B cell (primary cell): ENCODE measurements around the gene STARD3. TPM values are rescaled to one million over a fixed set of nuclear protein-coding genes. Genes with fewer than 3 reads are reported as not detected.

Source experiments
- ATAC-seq: fragments of 200-7000 bp; cut with Tn5 transposase; one replicate; pipeline ENCODE4 v1.10.0; 2021; ENCODE audit warnings: low read depth, mild to moderate bottlenecking, moderate number of reproducible peaks, moderate library complexity
- CTCF ChIA-PET: fragments of 350-600 bp; sonication (Branson Sonifier 250); formaldehyde crosslinking; loops from one replicate; lab custom pipeline; 2021; ENCODE audit warnings: antibody characterized with exemption, inconsistent platforms; lab: Charles Lee
- POLR2A ChIA-PET: fragments of 350-600 bp; sonication (Branson Sonifier 250); formaldehyde crosslinking; loops from one replicate; lab custom pipeline; 2021; ENCODE audit warnings: antibody characterized with exemption; lab: Charles Lee
- DNase-seq: peaks from one replicate; pipeline ENCODE4 v3.0.0; 2013
- H2AFZ ChIP-seq: 2 replicates; pipeline ENCODE4 v1.6.1; 2012; ENCODE audit warnings: mild to moderate bottlenecking, low read depth, low read length; ENCODE audit not compliant: insufficient read depth, poor library complexity, severe bottlenecking
- H3K27ac ChIP-seq, 2 donors: 1 replicate in 1 of 2; 2 replicates in 1 of 2; pipeline ENCODE4 v1.5.1; 2012 to 2013; ENCODE audit warnings: low read length in 2 of 2, mild to moderate bottlenecking in 2 of 2, moderate library complexity in 1 of 2
- H3K27me3 ChIP-seq, 4 experiments: fragments of 200-600 bp in 1 of 4; sonication (generic) in 1 of 4; replicated peaks in 1 of 4; 1 replicate in 2 of 4; 2 replicates in 2 of 4; pipeline versions ENCODE4 v1.6.1 to v1.7.0; 2013 to 2016; ENCODE audit warnings: low read length in 3 of 4, mild to moderate bottlenecking in 2 of 4, mixed read lengths in 1 of 4, moderate library complexity in 1 of 4; ENCODE audit not compliant: insufficient read depth in 4 of 4, control insufficient read depth in 3 of 4; ENCODE audit errors: control extremely low read depth in 1 of 4
- H3K36me3 ChIP-seq, 2 experiments: replicated peaks in 1 of 2; 1 replicate in 1 of 2; 2 replicates in 1 of 2; pipeline versions ENCODE4 v1.6.1 to v1.7.1; 2013; ENCODE audit warnings: low read length in 1 of 2; ENCODE audit not compliant: insufficient read depth in 2 of 2, control insufficient read depth in 1 of 2; ENCODE audit errors: control extremely low read depth in 1 of 2, extremely low read depth in 1 of 2
- H3K4me1 ChIP-seq, 2 donors: fragments of 200-600 bp in 1 of 2; sonication (generic) in 1 of 2; 1 replicate in 1 of 2; 2 replicates in 1 of 2; pipeline versions ENCODE4 v1.5.1 to v1.6.1; 2013 to 2017; ENCODE audit warnings: low read length in 2 of 2; ENCODE audit not compliant: control insufficient read depth in 2 of 2, insufficient read depth in 2 of 2
- H3K4me2 ChIP-seq: replicated peaks from 2 replicates; pipeline ENCODE3; 2012; ENCODE audit warnings: mild to moderate bottlenecking, low read depth, low read length; ENCODE audit not compliant: poor library complexity, severe bottlenecking
- H3K4me3 ChIP-seq, 5 experiments: fragments of 200-600 bp in 1 of 5; sonication (generic) in 1 of 5; 1 replicate in 3 of 5; 2 replicates in 2 of 5; pipeline versions ENCODE4 v1.5.1 to v1.7.0; 2011 to 2016; ENCODE audit warnings: low read length in 4 of 5, mild to moderate bottlenecking in 4 of 5, low read depth in 2 of 5, control low read depth in 1 of 5, moderate library complexity in 1 of 5; ENCODE audit not compliant: insufficient read depth in 1 of 5; ENCODE audit errors: control extremely low read depth in 1 of 5, extremely low read depth in 1 of 5
- H3K79me2 ChIP-seq: fragments of 200-600 bp; sonication (generic); one replicate; pipeline ENCODE4 v1.6.0; 2016; ENCODE audit warnings: low read length; ENCODE audit not compliant: control insufficient read depth, insufficient read depth
- H3K9ac ChIP-seq: fragments of 200-600 bp; sonication (generic); 2 replicates; pipeline ENCODE4 v1.6.1; 2017; ENCODE audit warnings: mild to moderate bottlenecking, low read length, moderate library complexity
- H3K9me3 ChIP-seq, 3 donors: one replicate each; pipeline versions ENCODE4 v1.6.1 to v1.7.1; 2013; ENCODE audit warnings: low read length in 2 of 3; ENCODE audit not compliant: control insufficient read depth in 2 of 3, insufficient read depth in 1 of 3; ENCODE audit errors: control extremely low read depth in 1 of 3
- H4K20me1 ChIP-seq: 2 replicates; pipeline ENCODE4 v1.6.0; 2012; ENCODE audit warnings: mild to moderate bottlenecking, low read length; ENCODE audit not compliant: insufficient read depth, control insufficient read depth, poor library complexity, severe bottlenecking
- H3K27ac Mint-ChIP-seq: one replicate; pipeline ENCODE4 v1.8.0; 2021; ENCODE audit warnings: mixed read lengths
- H3K27me3 Mint-ChIP-seq: one replicate; pipeline ENCODE4 v1.8.0; 2021; ENCODE audit warnings: mixed read lengths
- H3K4me1 Mint-ChIP-seq: one replicate; pipeline ENCODE4 v1.8.0; 2021; ENCODE audit warnings: mixed read lengths
- H3K4me3 Mint-ChIP-seq: one replicate; pipeline ENCODE4 v1.8.0; 2021; ENCODE audit warnings: mixed read lengths
- H3K9me3 Mint-ChIP-seq: one replicate; pipeline ENCODE4 v1.8.0; 2022; ENCODE audit warnings: mixed read lengths; ENCODE audit not compliant: insufficient read depth
- EZH2 ChIP-seq: IDR thresholded peaks from 2 replicates; pipeline ENCODE4 v1.6.1; 2012; ENCODE audit warnings: borderline replicate concordance, low read depth, mild to moderate bottlenecking, moderate library complexity, low read length; ENCODE audit not compliant: insufficient read depth, poor library complexity, severe bottlenecking
- WGBS: methylation state at CpG from one replicate; pipeline ENCODE4 v1.1.5; 2013; ENCODE audit warnings: missing lambda C conversion rate; ENCODE audit not compliant: insufficient coverage; 5-methylcytosine and 5-hydroxymethylcytosine counted together
- intact Hi-C: fragments of 100-400 bp; cut with micrococcal nuclease; formaldehyde crosslinking; loops from one replicate; pipeline ENCODE4 v1.10.0; 2022
- polyA plus RNA-seq: library from polyadenylated mRNA; depleted of rRNA; stranded (reverse); fragments of >200 nt; gene quantifications from 2 replicates; pipeline ENCODE4 v1.2.3, GENCODE V29; 2012
- total RNA-seq, 2 donors: library from RNA; stranded (reverse); fragments of 120-200 nt in 1 of 2; gene quantifications; 1 replicate in 1 of 2; 2 replicates in 1 of 2; pipeline versions ENCODE4 v1.2.3 to v1.2.4, GENCODE V29; 2013 to 2022
- TF ChIP-seq, protein P1 (sequence below): fragments of 200-600 bp; IDR thresholded peaks from one replicate; pipeline ENCODE4 v1.8.0; 2022; ENCODE audit warnings: antibody characterized with exemption, mild to moderate bottlenecking

The STARD3 gene
- total and polyA plus RNA-seq, 2 donors (not counting 1 experiment from before 2014, with no cell fraction given), result 93.1 to 231 TPM

DNA sequence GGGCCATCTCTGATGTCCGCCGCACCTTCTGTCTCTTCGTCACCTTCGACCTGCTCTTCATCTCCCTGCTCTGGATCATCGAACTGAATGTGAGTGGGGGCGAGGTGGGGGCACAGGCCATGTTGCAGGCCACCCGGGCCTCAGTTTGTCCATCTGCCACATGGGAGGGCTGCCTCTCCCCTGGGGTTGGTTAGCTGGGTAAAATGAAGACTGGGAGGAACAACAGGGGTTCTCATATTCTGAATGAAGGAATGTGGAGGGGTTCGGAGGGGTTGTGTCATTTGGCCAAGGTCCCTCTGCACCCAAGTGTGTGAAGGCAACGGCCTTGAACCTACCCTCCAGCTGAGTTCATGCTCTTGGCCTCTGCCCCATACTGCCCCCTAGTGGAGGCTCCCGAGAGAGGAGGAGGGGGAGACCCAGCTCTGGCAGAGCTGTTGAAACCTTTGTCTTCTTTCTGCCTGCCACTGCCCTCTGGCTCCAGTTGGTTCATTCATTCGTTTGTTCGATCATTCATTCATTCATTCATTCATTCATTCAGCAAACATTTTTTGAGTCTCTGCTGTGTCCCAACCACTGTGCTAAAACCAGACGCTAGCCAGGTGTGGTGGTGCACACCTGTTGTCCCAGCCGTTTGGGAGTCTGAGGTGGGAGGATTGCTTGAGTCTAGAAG lies 16.9 kb downstream of the STARD3 start:
- H3K27me3 Mint-ChIP-seq, result no peaks in the 10 kb centered on the region
- Histone ChIP-seq H3K9ac (no peak overlapping the region), H2AFZ (no peak overlapping the region), H3K4me1 (peaks cover 8 to 16% of the 10 kb centered on the region in 2 donors), H3K9me3 (no peaks in the 10 kb centered on the region), H3K79me2 (peaks cover 45% of the 10 kb centered on the region), H3K27me3 (no peaks in the 10 kb centered on the region), H3K27ac (no peak overlapping the region), H3K36me3 (peaks cover 0 to 19% of the 10 kb centered on the region in 2 experiments), H4K20me1 (peaks cover 47% of the 10 kb centered on the region), H3K4me3 (no peak overlapping the region), H3K4me2 (no peak overlapping the region)
- ChIA-PET POLR2A (interaction anchor here (1.0 kb wide), 1 partner anchor 76 kb away, joined by 5 read pairs; the partner anchor contains the start of gene MIEN1), CTCF (interaction anchor here (0.6 to 5.2 kb wide), 18 partner anchors 9 to 762 kb away, joined by 3 to 61 read pairs (median 4); partner anchors contain the start of genes MIEN1, PGAP3, PNMT and TCAP)
- H3K4me1 Mint-ChIP-seq, result peaks cover 36% of the 10 kb centered on the region
- 76% methylated on average over 11 of the region's 14 CpGs for WGBS
- DNase-seq (peak; percentile 71), ATAC-seq (peak; percentile 71)
- H3K4me3 Mint-ChIP-seq, result no peak overlapping the region
- TF ChIP-seq EZH2, result no peak
- TF ChIP-seq, protein P1, sequence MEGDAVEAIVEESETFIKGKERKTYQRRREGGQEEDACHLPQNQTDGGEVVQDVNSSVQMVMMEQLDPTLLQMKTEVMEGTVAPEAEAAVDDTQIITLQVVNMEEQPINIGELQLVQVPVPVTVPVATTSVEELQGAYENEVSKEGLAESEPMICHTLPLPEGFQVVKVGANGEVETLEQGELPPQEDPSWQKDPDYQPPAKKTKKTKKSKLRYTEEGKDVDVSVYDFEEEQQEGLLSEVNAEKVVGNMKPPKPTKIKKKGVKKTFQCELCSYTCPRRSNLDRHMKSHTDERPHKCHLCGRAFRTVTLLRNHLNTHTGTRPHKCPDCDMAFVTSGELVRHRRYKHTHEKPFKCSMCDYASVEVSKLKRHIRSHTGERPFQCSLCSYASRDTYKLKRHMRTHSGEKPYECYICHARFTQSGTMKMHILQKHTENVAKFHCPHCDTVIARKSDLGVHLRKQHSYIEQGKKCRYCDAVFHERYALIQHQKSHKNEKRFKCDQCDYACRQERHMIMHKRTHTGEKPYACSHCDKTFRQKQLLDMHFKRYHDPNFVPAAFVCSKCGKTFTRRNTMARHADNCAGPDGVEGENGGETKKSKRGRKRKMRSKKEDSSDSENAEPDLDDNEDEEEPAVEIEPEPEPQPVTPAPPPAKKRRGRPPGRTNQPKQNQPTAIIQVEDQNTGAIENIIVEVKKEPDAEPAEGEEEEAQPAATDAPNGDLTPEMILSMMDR, result peak; percentile 80
- H3K27ac Mint-ChIP-seq, result no peak overlapping the region
- intact Hi-C loops, result no loop called here
- no peaks in the 10 kb centered on the region for H3K9me3 Mint-ChIP-seq

- Histone ChIP-seq H3K27me3 (no peaks in the 10 kb centered on the region), H3K4me3 (no peak overlapping the region), H3K36me3 (peaks cover 0 to 22% of the 10 kb centered on the region in 2 experiments), H3K27ac (no peak overlapping the region), H3K79me2 (peaks cover 40% of the 10 kb centered on the region), H4K20me1 (peaks cover 41% of the 10 kb centered on the region), H2AFZ (no peak overlapping the region), H3K4me2 (no peak overlapping the region), H3K4me1 (peaks cover 18 to 29% of the 10 kb centered on the region in 2 donors), H3K9ac (no peak overlapping the region), H3K9me3 (no peaks in the 10 kb centered on the region)
- Mint-ChIP-seq H3K4me3 (no peak overlapping the region), H3K4me1 (peaks cover 43% of the 10 kb centered on the region), H3K9me3 (no peaks in the 10 kb centered on the region), H3K27me3 (no peaks in the 10 kb centered on the region), H3K27ac (no peak overlapping the region)
- CTCF ChIA-PET, result interaction anchor here (0.7 to 5.2 kb wide), 13 partner anchors 11 to 136 kb away, joined by 3 to 61 read pairs (median 15); partner anchors contain the start of genes MIEN1, PNMT and TCAP
- intact Hi-C loops, result no loop called here
- TF ChIP-seq, protein P1, result no peak
- TF ChIP-seq EZH2, result no peak
- DNase-seq (no peak), ATAC-seq (no peak)
- POLR2A ChIA-PET, result no interaction called here
- WGBS, result 100% methylated on average over 1 of the region's 2 CpGs
Measured at GRCh38 chr17:39655105-39655504, 18.2 kb downstream of the STARD3 start.
